ENCODE results near the gene COL5A2.

COL5A2 gene

DNA sequence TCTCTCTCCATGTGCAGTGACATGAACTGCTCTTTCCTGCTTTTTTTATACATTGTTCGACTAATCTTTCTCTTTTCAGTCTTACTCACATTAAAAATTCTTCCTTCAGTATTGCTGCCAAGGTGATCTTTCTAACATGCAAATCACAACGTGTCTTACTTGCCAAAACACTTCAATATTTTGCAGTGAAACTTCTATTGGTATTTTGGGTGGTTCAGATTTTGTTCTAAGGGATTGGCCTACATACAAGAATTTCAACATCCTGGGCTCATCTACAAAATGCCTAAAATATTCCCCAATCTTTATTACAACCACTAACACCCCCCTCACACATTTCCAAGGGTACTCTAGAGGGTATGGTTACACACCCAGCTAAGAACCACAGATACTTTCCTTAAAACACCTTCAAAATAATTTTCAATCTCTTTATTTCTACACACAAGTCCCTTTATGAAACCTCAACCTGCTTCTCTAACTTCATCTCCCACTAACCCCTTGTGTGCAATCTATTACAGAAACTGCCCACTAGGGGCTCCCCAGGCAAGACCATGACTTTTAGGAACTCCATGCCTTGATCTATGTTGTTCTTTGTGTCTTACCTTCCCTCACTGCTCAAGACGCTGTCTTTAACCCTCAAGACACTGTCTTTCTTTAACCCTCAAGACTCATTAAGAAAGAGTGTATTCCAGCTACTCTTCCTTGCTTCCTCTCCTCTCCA lies 154.5 kb downstream of the COL5A2 start:
- DNase-seq, result peak; percentile 12
- in situ Hi-C loops (cut with HindIII; ENCODE audit: low pct_ligation_motif_present, low pct_unique_long_range_greater_than_20kb, low sequenced_read_pairs), result no loop called here

DNA sequence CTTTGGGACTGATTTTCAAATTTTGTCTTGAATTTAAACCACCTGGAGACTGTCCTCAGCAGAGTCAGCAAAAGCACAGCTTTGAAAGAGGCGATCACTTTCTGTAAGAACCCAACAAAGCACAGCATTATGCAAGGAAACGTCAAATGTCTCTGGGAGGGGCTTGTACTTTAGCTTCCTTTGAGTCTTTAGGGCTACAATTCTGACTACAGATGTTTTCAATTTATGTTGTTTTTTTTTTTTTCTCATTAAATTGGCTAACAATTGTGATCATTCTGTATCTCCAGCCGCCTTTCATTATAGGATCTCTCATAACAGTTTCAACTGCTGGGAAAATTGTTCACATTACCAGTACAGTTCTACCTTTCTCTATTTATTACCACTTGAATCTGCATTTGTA lies 157.1 kb downstream of the COL5A2 start:
- in situ Hi-C loops (cut with HindIII; ENCODE audit: low pct_ligation_motif_present, low pct_unique_long_range_greater_than_20kb, low sequenced_read_pairs), result no loop called here

DNA sequence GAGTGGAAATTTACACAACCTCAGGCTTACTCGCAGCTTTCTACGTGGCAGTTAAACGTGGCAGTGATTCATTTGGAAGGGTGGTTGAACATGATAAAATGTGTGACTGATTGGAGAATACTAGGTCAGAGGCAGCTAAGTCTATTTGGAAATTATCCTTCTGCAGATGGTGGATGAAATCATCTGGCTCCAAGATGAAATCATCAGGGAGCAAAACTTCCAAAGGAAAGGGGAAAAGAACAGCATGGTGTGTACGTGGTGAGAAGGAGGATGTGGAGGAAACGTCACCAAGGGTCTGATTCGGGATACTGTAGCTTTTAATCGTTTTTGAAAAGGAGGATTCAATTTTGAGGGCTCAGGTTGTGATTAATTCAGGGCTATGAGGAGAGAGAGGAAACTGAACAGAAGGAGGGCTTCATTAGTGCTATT lies 157.5 kb downstream of the COL5A2 start:
- in situ Hi-C loops (cut with HindIII; ENCODE audit: low pct_ligation_motif_present, low pct_unique_long_range_greater_than_20kb, low sequenced_read_pairs), result no loop called here
- no peak for DNase-seq

More for the DNA sequence above, 157.1 kb downstream of the COL5A2 start:
- no peak for DNase-seq

DNA sequence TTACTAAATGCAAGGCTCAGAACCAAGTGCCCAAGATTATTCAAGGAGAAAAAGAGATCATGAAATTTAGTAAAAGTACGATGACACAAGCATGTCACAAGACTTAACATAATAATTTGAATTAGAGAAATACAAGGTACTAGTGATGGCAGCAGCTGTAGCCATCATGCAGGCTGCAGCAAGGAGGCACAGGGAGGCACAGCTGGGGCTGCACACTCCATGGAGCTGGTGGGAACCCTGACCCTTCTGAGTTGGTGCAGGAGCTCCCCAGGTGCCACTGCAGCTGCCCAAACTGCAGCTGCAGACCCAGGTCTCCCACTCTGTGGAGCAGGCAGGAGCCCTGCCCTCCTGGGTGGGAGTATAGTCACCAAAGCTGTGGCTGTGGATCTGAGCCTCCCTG lies 159.4 kb downstream of the COL5A2 start:
- in situ Hi-C loops (cut with HindIII; ENCODE audit: low pct_ligation_motif_present, low pct_unique_long_range_greater_than_20kb, low sequenced_read_pairs), result no loop called here
- no peak for DNase-seq

DNA sequence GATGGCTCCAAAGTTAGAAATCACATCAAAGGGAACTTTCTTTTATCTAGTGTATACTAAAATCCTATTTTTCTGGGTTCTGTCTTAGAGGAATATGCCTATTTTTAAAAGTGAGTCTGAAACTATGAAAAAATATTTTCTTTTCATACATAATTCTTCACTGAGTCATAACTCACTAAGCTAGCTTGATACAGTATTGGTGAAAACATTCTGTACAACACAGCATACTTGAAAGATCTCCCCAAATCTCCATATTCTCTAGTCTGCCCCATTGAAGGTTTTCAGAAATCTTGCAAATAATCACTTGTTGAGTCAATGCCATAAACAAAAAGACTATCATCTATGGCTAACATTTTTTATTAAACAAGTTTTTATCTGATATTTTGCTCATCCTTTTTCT lies 160.9 kb downstream of the COL5A2 start:
- in situ Hi-C loops (cut with HindIII; ENCODE audit: low pct_ligation_motif_present, low pct_unique_long_range_greater_than_20kb, low sequenced_read_pairs), result no loop called here
- DNase-seq, result no peak

- in situ Hi-C loops (cut with HindIII; ENCODE audit: low pct_ligation_motif_present, low pct_unique_long_range_greater_than_20kb, low sequenced_read_pairs), result no loop called here
- DNase-seq, result no peak
These were observed 163.2 kb downstream of the COL5A2 start for GRCh38 chr2:189016311-189016861.

GRCh38 chr2:189015359-189015758 lies 164.2 kb downstream of the COL5A2 start:
- in situ Hi-C loops (cut with HindIII; ENCODE audit: low pct_ligation_motif_present, low pct_unique_long_range_greater_than_20kb, low sequenced_read_pairs), result no loop called here
- DNase-seq, result no peak

DNA sequence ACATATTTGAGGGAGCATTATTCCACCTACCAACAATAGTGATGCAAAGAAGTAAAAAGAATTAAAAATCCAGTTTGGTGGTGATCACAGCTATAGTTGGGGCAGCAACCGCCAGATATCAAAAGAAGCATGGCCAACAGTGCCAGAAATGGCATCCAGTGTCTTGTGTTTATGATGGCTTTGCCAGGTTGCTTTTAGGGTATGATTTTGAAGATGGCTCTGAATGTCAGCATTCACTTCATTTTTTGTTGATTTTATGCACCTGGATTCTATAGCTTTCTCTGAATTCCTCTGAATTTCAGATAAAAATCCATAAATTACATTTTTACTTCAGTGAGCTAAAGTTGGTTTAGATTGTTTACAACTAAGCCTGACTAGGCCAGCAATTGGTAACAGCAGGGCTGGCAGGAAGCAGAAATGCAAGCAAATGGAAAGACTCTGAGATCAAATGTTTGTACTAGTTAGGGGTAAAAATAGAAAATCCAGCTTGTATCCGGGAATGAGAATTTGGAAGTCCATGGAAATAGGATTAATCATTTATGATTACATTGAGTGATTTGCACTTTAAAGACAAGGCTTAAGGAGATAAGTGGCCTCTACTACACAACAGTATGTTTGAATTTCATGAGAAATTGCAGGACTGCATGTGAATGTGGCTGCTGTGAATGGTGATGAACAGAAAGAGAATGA lies 165.0 kb downstream of the COL5A2 start:
- no peak for DNase-seq
- in situ Hi-C loops (cut with HindIII; ENCODE audit: low pct_ligation_motif_present, low pct_unique_long_range_greater_than_20kb, low sequenced_read_pairs), result no loop called here

- DNase-seq, result no peak
- in situ Hi-C loops (cut with HindIII; ENCODE audit: low pct_ligation_motif_present, low pct_unique_long_range_greater_than_20kb, low sequenced_read_pairs), result no loop called here
These were observed 165.7 kb downstream of the COL5A2 start for GRCh38 chr2:189013671-189014448.

DNA sequence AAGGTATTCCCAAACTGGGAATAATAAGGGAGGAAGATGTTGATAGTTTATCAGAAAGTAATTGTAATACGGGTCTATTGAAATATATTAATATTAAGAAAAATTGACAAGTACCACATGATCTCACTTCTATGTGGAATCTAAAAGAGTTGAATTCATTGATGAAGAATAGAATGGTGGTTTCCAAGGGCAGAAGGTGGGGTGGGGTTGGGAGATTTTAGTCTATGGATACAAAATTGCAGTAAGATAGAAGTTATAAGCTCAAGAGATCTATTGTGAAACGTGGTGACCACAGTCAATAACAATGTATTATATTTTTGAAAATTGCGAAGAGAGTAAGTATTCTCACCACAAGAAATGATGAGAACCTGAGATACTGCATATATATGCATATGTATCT lies 166.5 kb downstream of the COL5A2 start:
- no peak for DNase-seq
- in situ Hi-C loops (cut with HindIII; ENCODE audit: low pct_ligation_motif_present, low pct_unique_long_range_greater_than_20kb, low sequenced_read_pairs), result no loop called here

DNA sequence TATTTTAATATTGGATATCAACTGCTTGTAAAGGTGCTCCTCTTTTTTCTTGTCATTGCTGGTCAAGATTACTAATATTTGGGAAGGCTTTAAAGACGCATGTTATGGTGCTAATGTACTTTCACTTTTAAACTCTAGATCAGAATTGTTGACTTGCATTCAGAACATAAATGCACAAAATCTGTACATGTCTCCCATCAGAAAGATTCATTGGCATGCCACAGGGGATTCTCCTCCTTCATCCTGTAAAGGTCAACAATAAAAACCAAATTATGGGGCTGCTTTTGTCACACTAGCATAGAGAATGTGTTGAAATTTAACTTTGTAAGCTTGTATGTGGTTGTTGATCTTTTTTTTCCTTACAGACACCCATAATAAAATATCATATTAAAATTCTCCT lies 167.2 kb downstream of the COL5A2 start:
- no peak for DNase-seq
- in situ Hi-C loops (cut with HindIII; ENCODE audit: low pct_ligation_motif_present, low pct_unique_long_range_greater_than_20kb, low sequenced_read_pairs), result no loop called here

- in situ Hi-C loops (cut with HindIII; ENCODE audit: low pct_ligation_motif_present, low pct_unique_long_range_greater_than_20kb, low sequenced_read_pairs), result no loop called here
- no peak for DNase-seq
These were observed 169.0 kb downstream of the COL5A2 start for GRCh38 chr2:189010536-189010935.

GRCh38 chr2:189008555-189009262 lies 170.9 kb downstream of the COL5A2 start:
- in situ Hi-C loops (cut with HindIII; ENCODE audit: low pct_ligation_motif_present, low pct_unique_long_range_greater_than_20kb, low sequenced_read_pairs), result no loop called here

GRCh38 chr2:189002079-189002478 lies 177.5 kb downstream of the COL5A2 start:
- DNase-seq, result no peak
- in situ Hi-C loops (cut with HindIII; ENCODE audit: low pct_ligation_motif_present, low pct_unique_long_range_greater_than_20kb, low sequenced_read_pairs), result no loop called here

More at GRCh38 chr2:189008555-189009262, 170.9 kb downstream of the COL5A2 start:
- no peak for DNase-seq

DNA sequence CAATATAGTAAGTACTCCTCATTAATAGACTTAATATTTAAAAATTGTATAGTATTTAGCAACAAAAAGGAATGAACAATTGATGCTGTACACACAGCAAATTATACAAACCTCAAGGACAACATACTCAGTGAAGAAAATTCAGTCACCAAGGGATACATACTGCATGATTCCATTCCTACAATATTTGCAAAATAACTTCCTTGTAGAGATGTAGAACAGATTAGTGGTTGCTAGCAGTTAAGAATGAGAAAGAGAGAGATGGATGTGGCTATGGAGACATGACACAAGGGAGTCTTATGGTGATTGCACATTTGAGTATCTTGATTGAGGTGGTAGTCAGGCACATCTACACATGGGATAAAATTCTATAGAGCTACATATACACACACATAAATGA lies 179.3 kb downstream of the COL5A2 start:
- no peak for DNase-seq
- in situ Hi-C loops (cut with HindIII; ENCODE audit: low pct_ligation_motif_present, low pct_unique_long_range_greater_than_20kb, low sequenced_read_pairs), result no loop called here

- DNase-seq, result no peak
- in situ Hi-C loops (cut with HindIII; ENCODE audit: low pct_ligation_motif_present, low pct_unique_long_range_greater_than_20kb, low sequenced_read_pairs), result no loop called here
These were observed 182.3 kb downstream of the COL5A2 start for GRCh38 chr2:188997263-188997662.

GRCh38 chr2:188993247-188993646 lies 186.3 kb downstream of the COL5A2 start:
- in situ Hi-C loops (cut with HindIII; ENCODE audit: low pct_ligation_motif_present, low pct_unique_long_range_greater_than_20kb, low sequenced_read_pairs), result no loop called here
- DNase-seq, result no peak

GRCh38 chr2:188986839-188987238 lies 192.7 kb downstream of the COL5A2 start:
- in situ Hi-C loops (cut with HindIII; ENCODE audit: low pct_ligation_motif_present, low pct_unique_long_range_greater_than_20kb, low sequenced_read_pairs), result no loop called here
- DNase-seq, result no peak

DNA sequence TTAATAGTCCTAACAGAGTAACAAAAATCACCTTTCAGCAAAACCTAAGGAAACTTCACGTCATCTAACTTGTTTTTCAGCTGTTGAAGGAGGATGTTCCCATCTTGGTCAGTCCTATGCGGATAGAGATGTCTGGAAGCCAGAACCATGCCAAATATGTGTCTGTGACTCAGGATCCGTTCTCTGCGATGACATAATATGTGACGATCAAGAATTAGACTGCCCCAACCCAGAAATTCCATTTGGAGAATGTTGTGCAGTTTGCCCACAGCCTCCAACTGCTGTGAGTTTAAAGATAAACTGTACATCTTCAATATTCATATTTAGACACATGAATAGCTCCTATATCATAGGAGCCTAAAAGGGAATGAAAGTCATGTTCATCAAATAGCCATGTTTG lies 194.9 kb downstream of the COL5A2 start:
- in situ Hi-C loops (cut with HindIII; ENCODE audit: low pct_ligation_motif_present, low pct_unique_long_range_greater_than_20kb, low sequenced_read_pairs), result no loop called here
- DNase-seq, result no peak

All from ACHN (cell line).